Activated CD8-positive, alpha-beta T cell treated with anti-CD3 and anti-CD28 coated beads for 36 hours (primary cell): Measurements from ENCODE around the gene UBE2A. TPM values are rescaled to one million over a fixed set of nuclear protein-coding genes. Genes with fewer than 3 reads are reported as not detected.
A peak's percentile ranks its signal among the peaks of the same experiment; 100 is the strongest.

Experiments
- ATAC-seq: fragments of 200-7000 bp; cut with Tn5 transposase; one replicate; pipeline ENCODE4 v1.10.0; 2021; ENCODE audit warnings: mild to moderate bottlenecking, moderate library complexity
- CTCF ChIA-PET: fragments of 350-600 bp; sonication (Branson Sonifier 250); formaldehyde crosslinking; loops from one replicate; lab custom pipeline; 2021; ENCODE audit warnings: antibody characterized with exemption; lab: Charles Lee
- POLR2A ChIA-PET: fragments of 350-600 bp; sonication (Branson Sonifier 250); formaldehyde crosslinking; loops from one replicate; lab custom pipeline; 2021; ENCODE audit warnings: antibody characterized with exemption; lab: Charles Lee
- DNase-seq: peaks from one replicate; pipeline ENCODE4 v3.0.0-alpha.2; 2020
- H3K27ac Mint-ChIP-seq: one replicate; pipeline ENCODE4 v1.8.0; 2021; ENCODE audit warnings: mild to moderate bottlenecking, mixed read lengths
- H3K27me3 Mint-ChIP-seq: one replicate; pipeline ENCODE4 v1.8.0; 2021; ENCODE audit warnings: mixed read lengths
- H3K36me3 Mint-ChIP-seq: one replicate; pipeline ENCODE4 v1.8.0; 2021; ENCODE audit warnings: low read depth, mixed read lengths
- H3K4me1 Mint-ChIP-seq: one replicate; pipeline ENCODE4 v1.8.0; 2021; ENCODE audit warnings: low read depth, mixed read lengths
- H3K4me3 Mint-ChIP-seq: one replicate; pipeline ENCODE4 v1.8.0; 2021; ENCODE audit warnings: mild to moderate bottlenecking, moderate library complexity, mixed read lengths
- H3K9me3 Mint-ChIP-seq: one replicate; pipeline ENCODE4 v1.8.0; 2021; ENCODE audit warnings: mixed read lengths
- intact Hi-C: fragments of 100-400 bp; cut with micrococcal nuclease; formaldehyde crosslinking; loops from one replicate; pipeline ENCODE4 v1.10.0; 2022
- total RNA-seq, 2 experiments: library from RNA; stranded (reverse); gene quantifications; one replicate each; pipeline ENCODE4 v1.2.3, GENCODE V29; 2021
- TF ChIP-seq, protein P1 (sequence below): fragments of 200-600 bp; IDR thresholded peaks from one replicate; pipeline ENCODE4 v1.8.0; 2022; ENCODE audit warnings: antibody characterized with exemption, mild to moderate bottlenecking

UBE2A gene
- total RNA-seq: 10 to 100 TPM; 50.9 to 52.4 TPM

DNA sequence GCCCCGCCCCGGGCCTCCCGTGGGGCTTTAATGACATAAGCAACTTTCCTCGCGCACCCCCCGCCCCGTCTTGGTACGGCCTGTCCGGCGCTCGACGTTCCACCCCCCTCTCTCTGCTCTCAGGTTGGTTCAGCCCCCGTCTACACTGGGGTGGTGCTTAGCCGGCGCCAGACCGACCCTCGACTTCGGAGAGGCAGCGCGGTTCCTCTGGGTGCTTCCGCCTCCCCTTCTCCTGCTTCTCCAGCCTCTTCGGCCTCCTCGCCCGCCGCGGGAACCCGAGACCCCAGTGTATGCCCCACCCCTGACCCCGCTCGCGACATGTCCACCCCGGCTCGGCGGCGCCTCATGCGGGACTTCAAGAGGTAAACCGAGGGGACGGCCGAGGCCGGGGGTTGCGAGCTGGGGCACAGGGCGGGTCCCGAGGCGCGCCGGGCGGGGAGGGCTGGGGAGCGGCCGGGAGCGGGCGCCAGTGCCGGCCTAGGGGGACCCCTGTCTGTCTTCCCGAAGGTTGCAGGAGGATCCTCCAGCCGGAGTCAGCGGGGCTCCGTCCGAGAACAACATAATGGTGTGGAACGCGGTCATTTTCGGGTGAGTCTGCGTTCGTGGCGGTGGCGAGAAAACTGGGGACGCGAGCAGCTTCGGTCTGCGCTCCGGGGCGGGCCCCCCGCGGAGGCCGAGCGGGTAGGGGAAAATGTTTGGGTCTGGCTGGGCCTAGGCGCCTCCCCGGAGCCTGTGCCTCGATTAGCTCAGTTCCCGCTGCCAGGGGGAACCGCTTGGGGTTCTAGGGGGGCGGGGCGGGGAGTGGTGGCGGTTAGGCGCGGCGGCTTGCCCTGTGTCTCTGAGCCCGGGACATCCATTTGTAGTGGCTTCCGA is at the start of gene UBE2A:
Gene UBE2A, plus strand, starts transcription at position 170 of the 873 bp plus-strand sequence. Its CDS starts 149 bp downstream, at position 319.
- TF ChIP-seq, protein P1, sequence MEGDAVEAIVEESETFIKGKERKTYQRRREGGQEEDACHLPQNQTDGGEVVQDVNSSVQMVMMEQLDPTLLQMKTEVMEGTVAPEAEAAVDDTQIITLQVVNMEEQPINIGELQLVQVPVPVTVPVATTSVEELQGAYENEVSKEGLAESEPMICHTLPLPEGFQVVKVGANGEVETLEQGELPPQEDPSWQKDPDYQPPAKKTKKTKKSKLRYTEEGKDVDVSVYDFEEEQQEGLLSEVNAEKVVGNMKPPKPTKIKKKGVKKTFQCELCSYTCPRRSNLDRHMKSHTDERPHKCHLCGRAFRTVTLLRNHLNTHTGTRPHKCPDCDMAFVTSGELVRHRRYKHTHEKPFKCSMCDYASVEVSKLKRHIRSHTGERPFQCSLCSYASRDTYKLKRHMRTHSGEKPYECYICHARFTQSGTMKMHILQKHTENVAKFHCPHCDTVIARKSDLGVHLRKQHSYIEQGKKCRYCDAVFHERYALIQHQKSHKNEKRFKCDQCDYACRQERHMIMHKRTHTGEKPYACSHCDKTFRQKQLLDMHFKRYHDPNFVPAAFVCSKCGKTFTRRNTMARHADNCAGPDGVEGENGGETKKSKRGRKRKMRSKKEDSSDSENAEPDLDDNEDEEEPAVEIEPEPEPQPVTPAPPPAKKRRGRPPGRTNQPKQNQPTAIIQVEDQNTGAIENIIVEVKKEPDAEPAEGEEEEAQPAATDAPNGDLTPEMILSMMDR: peak; percentile 15
- Mint-ChIP-seq H3K27me3 (no peaks in the 10 kb centered on the region), H3K27ac (peak within 1 kb of the TSS; percentile 90), H3K4me1 (peaks cover 17% of the 10 kb centered on the region), H3K36me3 (peaks cover 5% of the 10 kb centered on the region), H3K9me3 (no peaks in the 10 kb centered on the region), H3K4me3 (peak within 1 kb of the TSS; percentile 89)
- DNase-seq (peak; percentile 92), ATAC-seq (peak; percentile 97)
- POLR2A ChIA-PET: interaction anchor here (0.6 to 2.0 kb wide), 18 partner anchors 9 to 217 kb away, joined by 3 to 7 read pairs (median 4); partner anchors contain the start of genes NKRF, RPL39, SEPTIN6 and STEEP1
- intact Hi-C loops: no loop called here
- CTCF ChIA-PET: interaction anchor here (0.8 to 1.6 kb wide), 2 partner anchors 9 to 59 kb away, joined by 3 to 4 read pairs; no protein-coding TSS in a partner anchor

DNA sequence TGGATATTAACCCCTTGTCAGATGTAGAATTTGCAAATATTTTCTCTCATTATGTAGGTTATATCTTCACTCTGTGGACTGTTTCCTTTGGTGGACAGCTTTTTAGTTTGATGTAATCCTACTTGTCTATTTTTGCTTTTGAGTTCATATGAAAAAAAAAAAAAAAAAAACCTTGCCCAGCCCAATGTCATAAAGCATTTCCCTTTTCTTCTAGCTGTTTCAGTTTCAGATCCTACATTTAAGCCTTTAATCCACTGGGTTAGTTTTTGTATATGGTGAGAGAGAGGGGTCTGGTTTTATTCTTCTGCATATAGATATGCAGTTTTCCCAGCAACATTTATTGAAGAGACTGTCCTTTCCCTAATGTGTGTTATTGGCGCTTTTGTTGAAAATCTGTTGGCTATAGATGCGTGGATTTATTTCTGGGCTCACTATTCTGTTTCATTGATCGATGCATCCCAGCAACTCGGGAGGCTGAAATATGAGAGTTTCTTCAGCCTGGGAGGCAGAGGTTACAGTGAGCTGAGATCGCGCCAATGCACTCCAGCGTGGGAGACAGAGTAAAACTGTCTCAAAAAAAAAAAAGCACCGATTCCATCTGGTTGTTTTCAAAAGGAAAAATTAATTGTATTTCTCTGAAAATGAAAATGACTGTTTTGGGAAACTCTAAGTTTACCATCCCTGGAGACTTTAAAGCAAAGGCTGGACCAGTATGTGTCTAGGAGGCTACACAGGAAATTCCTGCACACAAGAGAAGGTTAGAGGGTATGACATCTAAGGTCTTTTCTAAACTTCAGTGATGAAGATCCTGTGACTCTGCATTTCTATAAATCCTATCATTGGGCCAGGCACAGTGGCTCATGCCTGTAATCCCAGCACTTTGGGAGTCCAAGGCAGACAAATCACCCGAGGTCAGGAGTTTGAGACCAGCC is 44.8 kb upstream of the UBE2A start:
- ChIA-PET CTCF (no interaction called here), POLR2A (no interaction called here)
- Mint-ChIP-seq H3K36me3 (no peaks in the 10 kb centered on the region), H3K9me3 (no peaks in the 10 kb centered on the region), H3K4me1 (no peaks in the 10 kb centered on the region), H3K27ac (no peak overlapping the region), H3K4me3 (no peak overlapping the region), H3K27me3 (no peaks in the 10 kb centered on the region)
- DNase-seq (no peak), ATAC-seq (no peak)
- TF ChIP-seq, protein P1: no peak
- intact Hi-C loops: no loop called here

DNA sequence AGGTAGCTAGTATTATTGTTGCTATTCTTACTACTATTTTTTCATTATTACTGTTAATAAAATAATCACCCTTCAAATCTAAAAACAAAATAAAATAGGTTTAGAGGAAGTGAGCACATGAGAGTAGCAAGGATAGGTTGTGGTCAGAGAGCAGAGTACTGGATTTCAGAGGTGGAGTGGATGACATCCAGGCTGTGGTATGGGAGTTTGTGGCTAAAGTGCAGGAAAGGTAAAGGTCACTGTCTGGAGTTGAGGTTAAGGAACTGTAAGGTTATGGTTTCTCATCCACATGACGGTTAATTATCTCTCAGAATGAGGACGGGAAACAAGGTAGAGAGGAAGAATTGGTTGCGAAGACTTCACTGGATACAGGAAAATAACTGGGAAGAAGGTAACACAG is 36.9 kb upstream of the UBE2A start:
- H3K4me3 Mint-ChIP-seq: no peak overlapping the region
- TF ChIP-seq, protein P1: no peak
- ChIA-PET CTCF (interaction anchor here (0.9 kb wide), 1 partner anchor 21 kb away, joined by 3 read pairs; no protein-coding TSS in a partner anchor), POLR2A (no interaction called here)
- no peaks in the 10 kb centered on the region for H3K9me3 Mint-ChIP-seq
- intact Hi-C loops: no loop called here
- H3K4me1 Mint-ChIP-seq: no peaks in the 10 kb centered on the region
- ATAC-seq: no peak
- no peak for DNase-seq
- H3K27ac Mint-ChIP-seq: no peak overlapping the region
- no peaks in the 10 kb centered on the region for H3K27me3 Mint-ChIP-seq
- H3K36me3 Mint-ChIP-seq: peaks cover 5% of the 10 kb centered on the region

DNA sequence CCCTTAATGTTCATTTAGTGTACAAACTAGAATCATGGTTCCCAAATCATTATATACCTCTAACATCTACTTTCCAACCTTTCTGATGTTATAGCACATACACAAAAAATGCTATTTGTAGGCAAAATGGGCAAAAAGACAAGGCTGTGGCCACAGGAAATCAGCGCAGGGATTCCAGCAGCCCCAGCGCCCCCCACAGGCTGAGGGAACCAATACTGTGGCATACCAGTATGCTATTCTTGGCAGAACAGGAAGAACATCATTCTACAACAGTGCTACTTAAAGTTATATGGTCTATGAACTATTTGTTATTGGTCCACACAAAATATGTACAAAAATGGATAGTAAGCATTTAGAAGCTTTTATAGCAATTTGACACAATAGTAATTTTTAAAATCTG is 34.5 kb upstream of the UBE2A start:
- H3K27me3 Mint-ChIP-seq: no peaks in the 10 kb centered on the region
- ChIA-PET POLR2A (no interaction called here), CTCF (no interaction called here)
- ATAC-seq (no peak), DNase-seq (peak; percentile 39)
- intact Hi-C loops: no loop called here
- H3K36me3 Mint-ChIP-seq: peaks cover 5% of the 10 kb centered on the region
- no peak overlapping the region for H3K27ac Mint-ChIP-seq
- no peaks in the 10 kb centered on the region for H3K9me3 Mint-ChIP-seq
- TF ChIP-seq, protein P1: no peak
- no peak overlapping the region for H3K4me3 Mint-ChIP-seq
- no peaks in the 10 kb centered on the region for H3K4me1 Mint-ChIP-seq
